HFFc6 (cell line): ENCODE data around the gene OR2B6. TPM values are rescaled to one million over a fixed set of nuclear protein-coding genes. Genes with fewer than 3 reads are reported as not detected.
"Not testable (repeated sequence)": the region's sequence is repeated elsewhere in the genome, so short reads cannot be mapped to it uniquely, and the experiment has no call there.

Experiments
- DNase-seq: peaks from one replicate; pipeline ENCODE4 v3.0.0-alpha.2; 2018
- H3K27ac Mint-ChIP-seq: 2 replicates; pipeline ENCODE4 v1.8.0; 2020; ENCODE audit warnings: mild to moderate bottlenecking, mixed read lengths
- H3K27me3 Mint-ChIP-seq: 2 replicates; pipeline ENCODE4 v1.8.0; 2021; ENCODE audit warnings: mild to moderate bottlenecking, moderate library complexity, mixed read lengths; ENCODE audit not compliant: insufficient read depth
- H3K36me3 Mint-ChIP-seq: 2 replicates; pipeline ENCODE4 v1.8.0; 2021; ENCODE audit warnings: low read depth, mixed read lengths
- H3K4me1 Mint-ChIP-seq: 2 replicates; pipeline ENCODE4 v1.8.0; 2020; ENCODE audit warnings: low read depth, mixed read lengths
- H3K4me3 Mint-ChIP-seq: 2 replicates; pipeline ENCODE4 v1.8.0; 2020; ENCODE audit warnings: mild to moderate bottlenecking, moderate library complexity, mixed read lengths
- H3K9me3 Mint-ChIP-seq: 2 replicates; pipeline ENCODE4 v1.8.0; 2020; ENCODE audit warnings: mild to moderate bottlenecking, mixed read lengths
- long read RNA-seq: library from polyadenylated mRNA; unstranded; transcript quantifications from one replicate; pipeline ENCODE4 v2.0.0, GENCODE V29; 2019
- total RNA-seq, 6 experiments: library from RNA; stranded (reverse); fragmentation: NEBNext Ultra II Directional; extraction: Animal tissue kit (Norgen Biotek cat#: 25700); gene quantifications; 2 replicates in 1 of 6; 3 replicates in 5 of 6; pipeline ENCODE4 v1.2.3, GENCODE V29; 2021
- TF ChIP-seq, protein P1 (sequence below): fragments of 200-600 bp; sonication (generic); IDR thresholded peaks from 2 replicates; pipeline ENCODE4 v1.5.0; 2021; ENCODE audit warnings: antibody characterized with exemption, mild to moderate bottlenecking

Gene OR2B6
- not detected for total RNA-seq
- long read RNA-seq, result 0 reads

DNA sequence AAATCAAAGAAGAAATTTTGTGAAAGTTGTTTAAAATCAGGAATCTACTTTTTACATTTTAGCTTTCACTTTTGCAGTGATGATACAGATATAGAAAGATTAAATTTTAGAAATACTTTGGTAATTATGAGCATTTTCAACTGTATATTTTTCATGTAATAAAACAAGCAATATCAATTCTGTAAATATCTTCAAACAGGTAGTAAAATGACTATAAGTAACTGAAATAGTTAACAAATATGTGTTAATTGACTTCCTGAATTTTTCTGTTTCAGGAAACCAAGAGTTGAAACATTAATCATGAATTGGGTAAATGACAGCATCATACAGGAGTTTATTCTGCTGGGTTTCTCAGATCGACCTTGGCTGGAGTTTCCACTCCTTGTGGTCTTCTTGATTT lies at the start of gene OR2B6:
TSS of gene OR2B6 (plus strand) at position 301 of the 400 bp plus-strand sequence. CDS start at position 301, 0 bp downstream.
- Mint-ChIP-seq H3K4me3 (no peak within 1 kb of the TSS), H3K9me3 (no peaks in the 10 kb centered on the region), H3K27me3 (peaks cover 1% of the 10 kb centered on the region; the same call in 1 of the 2 replicates)

DNA sequence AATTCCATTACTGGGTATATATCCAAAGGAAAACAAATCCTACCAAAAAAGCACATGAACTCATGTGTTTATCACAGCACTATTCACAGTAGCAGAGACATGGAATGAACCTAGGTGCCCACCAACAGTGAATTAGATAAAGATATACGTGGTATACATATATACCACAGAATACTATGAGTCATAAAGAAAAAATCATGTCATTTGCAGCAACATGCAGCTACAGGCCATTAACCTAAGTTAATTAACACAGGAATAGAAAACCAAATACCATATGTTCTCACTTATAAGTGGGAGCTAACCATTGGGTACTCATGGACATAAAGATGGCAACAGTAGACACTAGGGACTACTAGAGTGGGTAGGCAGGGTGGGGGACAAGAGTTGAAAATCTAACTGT lies 49.0 kb upstream of the OR2B6 start:
- Mint-ChIP-seq H3K4me3 (no peak overlapping the region), H3K9me3 (no peaks in the 10 kb centered on the region), H3K36me3 (no peaks in the 10 kb centered on the region), H3K27ac (no peak overlapping the region), H3K27me3 (peaks cover under 1% of the 10 kb centered on the region; the same call in 1 of the 2 replicates), H3K4me1 (no peaks in the 10 kb centered on the region)
- TF ChIP-seq, protein P1, sequence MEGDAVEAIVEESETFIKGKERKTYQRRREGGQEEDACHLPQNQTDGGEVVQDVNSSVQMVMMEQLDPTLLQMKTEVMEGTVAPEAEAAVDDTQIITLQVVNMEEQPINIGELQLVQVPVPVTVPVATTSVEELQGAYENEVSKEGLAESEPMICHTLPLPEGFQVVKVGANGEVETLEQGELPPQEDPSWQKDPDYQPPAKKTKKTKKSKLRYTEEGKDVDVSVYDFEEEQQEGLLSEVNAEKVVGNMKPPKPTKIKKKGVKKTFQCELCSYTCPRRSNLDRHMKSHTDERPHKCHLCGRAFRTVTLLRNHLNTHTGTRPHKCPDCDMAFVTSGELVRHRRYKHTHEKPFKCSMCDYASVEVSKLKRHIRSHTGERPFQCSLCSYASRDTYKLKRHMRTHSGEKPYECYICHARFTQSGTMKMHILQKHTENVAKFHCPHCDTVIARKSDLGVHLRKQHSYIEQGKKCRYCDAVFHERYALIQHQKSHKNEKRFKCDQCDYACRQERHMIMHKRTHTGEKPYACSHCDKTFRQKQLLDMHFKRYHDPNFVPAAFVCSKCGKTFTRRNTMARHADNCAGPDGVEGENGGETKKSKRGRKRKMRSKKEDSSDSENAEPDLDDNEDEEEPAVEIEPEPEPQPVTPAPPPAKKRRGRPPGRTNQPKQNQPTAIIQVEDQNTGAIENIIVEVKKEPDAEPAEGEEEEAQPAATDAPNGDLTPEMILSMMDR, result no peak
- no peak for DNase-seq

More for the DNA sequence above, at the start of gene OR2B6:
- DNase-seq, result no peak
- TF ChIP-seq, protein P1, result no peak
- H3K27ac Mint-ChIP-seq, result no peak within 1 kb of the TSS
- no peaks in the 10 kb centered on the region for H3K36me3 Mint-ChIP-seq
- no peaks in the 10 kb centered on the region for H3K4me1 Mint-ChIP-seq

DNA sequence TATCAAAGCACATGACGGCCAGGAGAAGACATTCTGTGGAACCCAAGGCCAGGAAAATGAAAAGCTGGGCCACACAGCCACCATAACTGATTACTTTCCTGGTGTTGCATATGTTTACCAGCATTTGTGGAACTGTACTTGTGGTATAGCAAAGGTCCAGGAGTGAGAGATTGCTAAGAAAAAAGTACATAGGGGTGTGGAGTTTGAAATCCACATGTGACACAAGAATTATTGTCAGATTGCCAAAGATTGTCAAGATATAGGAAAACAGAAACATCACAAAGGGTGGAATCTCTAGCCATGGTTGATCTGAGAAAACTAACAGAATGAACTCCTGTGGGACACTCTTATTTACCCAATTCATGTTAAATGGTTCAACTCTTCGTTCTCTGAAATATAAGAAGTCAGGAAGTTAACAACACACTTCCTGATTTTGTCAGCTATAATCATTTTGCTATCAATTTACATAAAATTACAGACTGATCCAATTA lies 45.0 kb upstream of the OR2B6 start, which contains the start of gene OR2B2:
TSS of gene OR2B2 (minus strand) at position 441 of the 491 bp plus-strand sequence. CDS start at position 364, 77 bp downstream.
- no peak for DNase-seq
- Mint-ChIP-seq H3K4me3 (no peak within 1 kb of the TSS), H3K27ac (no peak within 1 kb of the TSS), H3K27me3 (peaks cover 4% of the 10 kb centered on the region; the same call in 1 of the 2 replicates), H3K9me3 (no peaks in the 10 kb centered on the region), H3K4me1 (no peaks in the 10 kb centered on the region), H3K36me3 (no peaks in the 10 kb centered on the region)
- TF ChIP-seq, protein P1, result no peak

DNA sequence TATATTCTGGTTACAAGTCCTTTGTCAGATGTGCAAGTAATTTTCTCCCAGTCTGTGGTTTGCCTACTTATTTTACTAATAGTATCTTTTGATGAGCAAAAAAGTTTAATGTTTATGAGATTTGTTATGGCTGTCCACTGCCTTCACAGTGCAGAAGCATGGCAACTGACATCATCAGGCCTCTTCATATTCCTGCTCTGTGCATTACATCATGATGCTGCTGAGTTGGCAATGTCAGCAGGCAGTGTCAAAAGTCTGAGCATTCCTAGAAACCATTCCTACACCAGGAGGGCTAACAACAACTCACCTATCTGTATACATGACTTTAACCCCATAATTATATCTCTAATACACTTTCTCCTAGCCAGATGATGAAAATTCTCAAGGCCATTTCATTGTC lies 34.1 kb upstream of the OR2B6 start:
- Mint-ChIP-seq H3K4me3 (no peak overlapping the region), H3K36me3 (no peaks in the 10 kb centered on the region), H3K4me1 (no peaks in the 10 kb centered on the region), H3K27ac (no peak overlapping the region), H3K27me3 (no peaks in the 10 kb centered on the region; the same call in 1 of the 2 replicates), H3K9me3 (no peaks in the 10 kb centered on the region)
- no peak for DNase-seq
- TF ChIP-seq, protein P1, result no peak

DNA sequence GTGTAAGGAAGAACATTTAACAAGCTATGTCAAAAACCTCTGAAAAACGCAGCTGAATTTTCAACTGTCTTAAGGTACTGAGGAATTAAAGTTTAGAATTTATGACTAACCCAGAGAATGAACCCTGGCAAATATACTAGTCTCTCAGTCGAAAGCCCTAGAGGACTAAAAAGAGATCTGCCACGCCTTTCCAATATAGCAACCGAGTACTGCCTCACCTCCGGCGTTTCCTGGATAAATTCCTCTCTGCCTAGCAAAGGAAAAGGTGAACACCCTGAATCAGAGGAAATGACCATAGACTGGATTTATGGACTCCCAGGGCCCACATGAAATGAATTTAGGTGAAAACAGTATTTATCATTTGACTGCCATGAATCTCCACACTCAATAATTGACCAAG lies 32.9 kb upstream of the OR2B6 start:
- no peak overlapping the region for H3K4me3 Mint-ChIP-seq
- H3K9me3 Mint-ChIP-seq, result no peaks in the 10 kb centered on the region
- no peaks in the 10 kb centered on the region for H3K36me3 Mint-ChIP-seq
- no peaks in the 10 kb centered on the region; the same call in 1 of the 2 replicates for H3K27me3 Mint-ChIP-seq
- no peaks in the 10 kb centered on the region for H3K4me1 Mint-ChIP-seq
- TF ChIP-seq, protein P1, result no peak
- DNase-seq, result no peak
- no peak overlapping the region for H3K27ac Mint-ChIP-seq

DNA sequence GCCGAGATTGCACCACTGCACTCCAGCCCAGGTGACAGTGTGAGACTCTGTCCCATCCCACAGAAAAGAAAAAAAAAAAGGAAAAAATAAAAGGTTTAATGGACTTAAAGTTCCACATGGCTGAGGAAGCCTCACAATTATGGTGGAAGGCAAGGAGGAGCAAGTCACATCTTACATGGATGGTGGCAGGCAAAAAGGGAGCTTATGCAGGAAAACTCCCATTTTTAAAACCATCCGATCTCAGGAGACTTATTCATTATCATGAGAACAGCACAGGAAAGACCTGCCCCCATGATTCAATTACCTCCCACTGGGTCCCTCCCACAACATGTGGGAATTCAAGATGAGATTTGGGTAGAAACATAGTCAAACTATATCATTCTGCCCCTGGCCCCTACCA lies 29.0 kb upstream of the OR2B6 start:
- H3K9me3 Mint-ChIP-seq, H3K27ac Mint-ChIP-seq, H3K4me3 Mint-ChIP-seq, H3K36me3 Mint-ChIP-seq, H3K27me3 Mint-ChIP-seq, H3K4me1 Mint-ChIP-seq, DNase-seq: not testable (repeated sequence)

DNA sequence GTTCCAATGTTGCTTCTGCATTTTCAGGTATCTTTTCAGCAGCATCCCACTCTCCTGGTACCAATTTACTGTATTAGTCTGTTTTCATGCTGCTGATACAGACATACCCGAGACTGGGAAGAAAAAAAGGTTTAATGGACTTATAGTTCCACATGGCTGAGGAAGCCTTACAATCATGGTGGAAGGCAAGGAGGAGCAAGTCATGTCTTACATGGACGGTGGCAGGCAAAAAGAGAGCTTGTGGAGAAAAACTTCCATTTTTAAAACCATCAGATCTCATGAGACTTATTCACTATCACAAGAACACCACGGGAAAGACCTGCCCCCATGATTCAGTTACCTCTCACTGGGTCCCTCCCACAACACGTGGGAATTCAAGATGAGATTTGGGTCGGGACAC lies 27.1 kb upstream of the OR2B6 start:
- not testable (repeated sequence) for H3K27ac Mint-ChIP-seq, H3K9me3 Mint-ChIP-seq, H3K27me3 Mint-ChIP-seq, H3K4me3 Mint-ChIP-seq, H3K4me1 Mint-ChIP-seq, DNase-seq, H3K36me3 Mint-ChIP-seq
